ENCODE data around the gene DPEP1. TPM values are rescaled to one million over a fixed set of nuclear protein-coding genes. Genes with fewer than 3 reads are reported as not detected.

The DPEP1 gene
- not detected in 2 replicates for total RNA-seq

GRCh38 chr16:89613231-89613953 lies at the start of gene DPEP1:
Gene DPEP1 (plus strand): TSS chr16:89613642. CDS start chr16:89630411, 16,769 bp downstream.

GRCh38 chr16:89575247-89576152 lies 37.9 kb upstream of the DPEP1 start, which contains the start of gene CPNE7:
Gene CPNE7 (plus strand): TSS chr16:89575758. CDS start chr16:89575898, 140 bp downstream.

DNA sequence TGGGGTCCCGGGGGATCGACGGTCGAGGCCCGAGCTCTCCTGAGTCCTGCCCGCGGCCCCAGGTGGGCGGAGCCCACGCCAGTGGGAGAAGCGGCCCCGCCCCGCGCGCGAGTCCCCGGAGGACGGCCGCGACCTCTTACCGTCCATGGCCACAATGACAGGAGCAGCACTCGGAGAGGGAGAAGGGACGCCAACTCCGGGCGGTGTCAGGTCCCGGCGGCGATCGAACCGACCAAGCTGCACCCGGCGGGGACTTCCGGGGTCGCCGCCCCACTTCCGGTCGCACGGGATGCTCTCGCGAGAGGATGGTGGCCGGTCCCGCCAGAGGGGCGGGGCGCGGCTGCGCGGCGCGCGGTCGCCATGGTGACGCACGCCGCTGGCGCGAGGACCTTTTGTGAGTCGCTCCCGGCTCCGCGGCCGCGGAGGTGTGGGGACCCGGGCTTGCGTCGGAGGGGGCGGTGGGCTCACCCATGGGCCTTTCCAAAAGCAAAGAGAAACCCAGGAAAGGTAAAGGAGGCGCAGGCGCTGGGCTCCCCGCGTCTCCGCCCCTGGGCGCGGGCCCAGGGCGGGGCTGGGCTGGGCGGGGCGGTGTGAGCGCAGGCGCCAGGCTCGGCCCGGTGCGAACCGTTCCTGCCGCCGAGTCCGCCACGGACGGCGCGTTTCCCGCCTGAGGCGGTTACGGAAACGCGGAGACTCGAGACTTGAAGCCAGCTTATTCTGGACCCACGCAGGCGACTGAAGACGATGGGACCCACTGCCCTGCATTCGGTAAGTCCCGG lies 44.2 kb downstream of the DPEP1 start, which contains the start of the genes CHMP1A and SPATA33:
Gene CHMP1A, minus strand, starts transcription at position 267 of the 779 bp plus-strand sequence. Its CDS starts 120 bp downstream, at position 147.
Gene SPATA33, plus strand, starts transcription at position 395 of the 779 bp plus-strand sequence. Its CDS starts 76 bp downstream, at position 471.

GRCh38 chr16:89686520-89687091 lies 73.2 kb downstream of the DPEP1 start, which contains the start of gene CDK10:
Gene CDK10 (plus strand): TSS chr16:89686689. CDS start chr16:89686711, 22 bp downstream.

Other genes starting within 250 kb of the DPEP1 start
- 48.1 and 50.6 TPM in 2 replicates for gene ANKRD11, start 123.1 kb upstream of the DPEP1 start, total RNA-seq
- 70.1 and 84.7 TPM in 2 replicates for gene SPG7, start 105.2 kb upstream of the DPEP1 start, total RNA-seq
- 6,182 and 10,475 TPM in 2 replicates for gene RPL13, start 53.0 kb upstream of the DPEP1 start, total RNA-seq
- gene CPNE7, start 37.9 kb upstream of the DPEP1 start, total RNA-seq = 5.1 and 20.9 TPM in 2 replicates
- 126 and 154 TPM in 2 replicates for gene CHMP1A, start 44.1 kb downstream of the DPEP1 start, total RNA-seq
- 4.0 and 6.3 TPM in 2 replicates for gene SPATA33, start 44.2 kb downstream of the DPEP1 start, total RNA-seq
- gene CDK10, start 73.0 kb downstream of the DPEP1 start, total RNA-seq = 29.1 and 30.2 TPM in 2 replicates
- 14.0 and 23.2 TPM in 2 replicates for gene SPATA2L, start 88.1 kb downstream of the DPEP1 start, total RNA-seq
- gene VPS9D1, start 107.3 kb downstream of the DPEP1 start, total RNA-seq = 4.1 and 6.0 TPM in 2 replicates
- 8.1 and 15.2 TPM in 2 replicates for gene ZNF276, start 107.9 kb downstream of the DPEP1 start, total RNA-seq
- 18.9 and 23.1 TPM in 2 replicates for gene FANCA, start 203.0 kb downstream of the DPEP1 start, total RNA-seq
- gene SPIRE2, start 214.8 kb downstream of the DPEP1 start, total RNA-seq = 1.1 and 1.2 TPM in 2 replicates

Measured in airway epithelial cell (primary cell).